Hepatocyte (in vitro differentiated cells): ENCODE measurements around the gene HOATZ.

ENCODE experiments used
- EZH2 ChIP-seq: fragments of 200-600 bp; sonication (generic); IDR thresholded peaks from 2 replicates; pipeline ENCODE4 v1.6.1; 2016; ENCODE audit warnings: antibody characterized with exemption, mild to moderate bottlenecking, borderline replicate concordance
- EZH2phosphoT487 ChIP-seq: fragments of 200-600 bp; sonication (generic); IDR thresholded peaks from one replicate; pipeline ENCODE4 v1.6.1; 2018; ENCODE audit warnings: antibody characterized with exemption, mild to moderate bottlenecking, low read depth, moderate library complexity; ENCODE audit not compliant: unreplicated experiment, severe bottlenecking
- TF ChIP-seq, protein P1 (sequence below): fragments of 200-600 bp; sonication (generic); IDR thresholded peaks from 2 replicates; pipeline ENCODE4 v1.5.1; 2016; ENCODE audit warnings: antibody characterized with exemption, mild to moderate bottlenecking; ENCODE audit not compliant: poor library complexity

- TF ChIP-seq, protein P1, sequence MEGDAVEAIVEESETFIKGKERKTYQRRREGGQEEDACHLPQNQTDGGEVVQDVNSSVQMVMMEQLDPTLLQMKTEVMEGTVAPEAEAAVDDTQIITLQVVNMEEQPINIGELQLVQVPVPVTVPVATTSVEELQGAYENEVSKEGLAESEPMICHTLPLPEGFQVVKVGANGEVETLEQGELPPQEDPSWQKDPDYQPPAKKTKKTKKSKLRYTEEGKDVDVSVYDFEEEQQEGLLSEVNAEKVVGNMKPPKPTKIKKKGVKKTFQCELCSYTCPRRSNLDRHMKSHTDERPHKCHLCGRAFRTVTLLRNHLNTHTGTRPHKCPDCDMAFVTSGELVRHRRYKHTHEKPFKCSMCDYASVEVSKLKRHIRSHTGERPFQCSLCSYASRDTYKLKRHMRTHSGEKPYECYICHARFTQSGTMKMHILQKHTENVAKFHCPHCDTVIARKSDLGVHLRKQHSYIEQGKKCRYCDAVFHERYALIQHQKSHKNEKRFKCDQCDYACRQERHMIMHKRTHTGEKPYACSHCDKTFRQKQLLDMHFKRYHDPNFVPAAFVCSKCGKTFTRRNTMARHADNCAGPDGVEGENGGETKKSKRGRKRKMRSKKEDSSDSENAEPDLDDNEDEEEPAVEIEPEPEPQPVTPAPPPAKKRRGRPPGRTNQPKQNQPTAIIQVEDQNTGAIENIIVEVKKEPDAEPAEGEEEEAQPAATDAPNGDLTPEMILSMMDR, result no peak
- TF ChIP-seq EZH2, result no peak
- TF ChIP-seq EZH2phosphoT487, result no peak
These were observed 51.7 kb downstream of the HOATZ start for GRCh38 chr11:111566324-111566723.
